Measurements from ENCODE around the gene TBC1D10A.

Gene TBC1D10A

GRCh38 chr22:30288419-30289140 is 38.2 kb downstream of the TBC1D10A start:
- H3K4me3 ChIP-seq (ENCODE audit: low read depth, low read length) = peak overlapping the region; percentile 46
- no peak for TF ChIP-seq POLR2A (IDR thresholded peaks at IDR 0.05; ENCODE audit: extremely low read depth, insufficient read length)
- TF ChIP-seq MYC (IDR thresholded peaks at IDR 0.05; ENCODE audit: low read depth, low read length) = no peak
- TF ChIP-seq MAX (IDR thresholded peaks at IDR 0.05; ENCODE audit: low read depth, low read length) = no peak
- no peak for TF ChIP-seq CTCF (IDR thresholded peaks at IDR 0.05; ENCODE audit: low read depth, low read length)

GRCh38 chr22:30287648-30288418 is 38.9 kb downstream of the TBC1D10A start:
- H3K4me3 ChIP-seq (ENCODE audit: low read depth, low read length) = no peak overlapping the region
- TF ChIP-seq CTCF (IDR thresholded peaks at IDR 0.05; ENCODE audit: low read depth, low read length) = peak; percentile 78
- TF ChIP-seq MAX (IDR thresholded peaks at IDR 0.05; ENCODE audit: low read depth, low read length) = peak; percentile 72
- no peak for TF ChIP-seq POLR2A (IDR thresholded peaks at IDR 0.05; ENCODE audit: extremely low read depth, insufficient read length)
- peak; percentile 88 for DNase-seq (ENCODE audit: low read depth)

More at GRCh38 chr22:30288419-30289140, 38.2 kb downstream of the TBC1D10A start:
- DNase-seq (ENCODE audit: low read depth) = no peak

- no peak overlapping the region for H3K4me3 ChIP-seq (ENCODE audit: low read depth, low read length)
- TF ChIP-seq CTCF (IDR thresholded peaks at IDR 0.05; ENCODE audit: low read depth, low read length) = peak; percentile 80
- TF ChIP-seq MAX (IDR thresholded peaks at IDR 0.05; ENCODE audit: low read depth, low read length) = 0 out of 2 replicates have a peak, but pooled peaks have one; percentile 8
- no peak for TF ChIP-seq POLR2A (IDR thresholded peaks at IDR 0.05; ENCODE audit: extremely low read depth, insufficient read length)
- 0 out of 2 replicates have a peak, but pooled peaks have one; percentile 21 for TF ChIP-seq MYC (IDR thresholded peaks at IDR 0.05; ENCODE audit: low read depth, low read length)
- DNase-seq (ENCODE audit: low read depth) = peak; percentile 79
Measured at GRCh38 chr22:30286813-30287647, 39.7 kb downstream of the TBC1D10A start.

GRCh38 chr22:30286331-30286730 is 40.4 kb downstream of the TBC1D10A start:
- no peak for DNase-seq (ENCODE audit: low read depth)
- TF ChIP-seq CTCF (IDR thresholded peaks at IDR 0.05; ENCODE audit: low read depth, low read length) (no peak), MYC (IDR thresholded peaks at IDR 0.05; ENCODE audit: low read depth, low read length) (no peak), POLR2A (IDR thresholded peaks at IDR 0.05; ENCODE audit: extremely low read depth, insufficient read length) (no peak), MAX (IDR thresholded peaks at IDR 0.05; ENCODE audit: low read depth, low read length) (no peak)
- H3K4me3 ChIP-seq (ENCODE audit: low read depth, low read length) = no peak overlapping the region

- no peak overlapping the region for H3K4me3 ChIP-seq (ENCODE audit: low read depth, low read length)
- DNase-seq (ENCODE audit: low read depth) = no peak
- no peak for TF ChIP-seq POLR2A (IDR thresholded peaks at IDR 0.05; ENCODE audit: extremely low read depth, insufficient read length)
Measured at GRCh38 chr22:30285846-30286200, 40.9 kb downstream of the TBC1D10A start.
